NB4 (cell line): ENCODE measurements around the gene MYO16.

Experiments used
- DNase-seq: peaks from one replicate; pipeline ENCODE4 v3.0.0; 2010; ENCODE audit warnings: low read depth
- H3K4me3 ChIP-seq: one replicate; pipeline ENCODE4 v1.5.1; 2011; ENCODE audit warnings: mild to moderate bottlenecking, low read depth, low read length, moderate library complexity
- MYC ChIP-seq: IDR thresholded peaks from 2 replicates; pipeline ENCODE4 v1.6.1; 2011; ENCODE audit warnings: low read depth, low read length
- POLR2A ChIP-seq: IDR thresholded peaks from 2 replicates; pipeline ENCODE4 v1.6.1; 2011; ENCODE audit warnings: mild to moderate bottlenecking; ENCODE audit not compliant: insufficient read length; ENCODE audit errors: extremely low read depth
- TF ChIP-seq, protein P1 (sequence below): IDR thresholded peaks from one replicate; pipeline ENCODE4 v1.5.1; 2012; ENCODE audit warnings: low read depth, low read length
- TF ChIP-seq, protein P2 (sequence below): IDR thresholded peaks from 2 replicates; pipeline ENCODE4 v1.6.1; 2011; ENCODE audit warnings: low read depth, low read length

The MYO16 gene

DNA sequence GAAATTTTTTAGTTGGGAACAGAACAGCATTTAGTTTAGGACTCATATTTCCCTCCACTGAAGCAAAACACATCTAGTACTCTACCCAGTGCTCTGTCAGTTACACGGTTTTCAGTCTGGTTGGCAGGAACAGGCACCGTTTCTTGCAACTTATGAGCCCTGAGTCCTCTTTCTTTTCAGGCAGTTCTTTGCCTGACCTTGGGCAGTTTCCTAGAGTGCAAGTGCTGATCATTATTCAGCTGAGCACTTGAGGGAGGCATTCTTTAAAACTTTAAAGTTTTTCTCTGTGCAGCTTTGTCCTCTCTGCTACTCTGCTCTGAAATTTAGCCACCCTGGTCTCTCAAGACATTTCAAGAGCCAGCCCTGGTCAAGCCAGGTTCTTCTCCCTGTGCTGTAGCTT, 96.1 kb downstream of the MYO16 start:
- TF ChIP-seq, protein P1, sequence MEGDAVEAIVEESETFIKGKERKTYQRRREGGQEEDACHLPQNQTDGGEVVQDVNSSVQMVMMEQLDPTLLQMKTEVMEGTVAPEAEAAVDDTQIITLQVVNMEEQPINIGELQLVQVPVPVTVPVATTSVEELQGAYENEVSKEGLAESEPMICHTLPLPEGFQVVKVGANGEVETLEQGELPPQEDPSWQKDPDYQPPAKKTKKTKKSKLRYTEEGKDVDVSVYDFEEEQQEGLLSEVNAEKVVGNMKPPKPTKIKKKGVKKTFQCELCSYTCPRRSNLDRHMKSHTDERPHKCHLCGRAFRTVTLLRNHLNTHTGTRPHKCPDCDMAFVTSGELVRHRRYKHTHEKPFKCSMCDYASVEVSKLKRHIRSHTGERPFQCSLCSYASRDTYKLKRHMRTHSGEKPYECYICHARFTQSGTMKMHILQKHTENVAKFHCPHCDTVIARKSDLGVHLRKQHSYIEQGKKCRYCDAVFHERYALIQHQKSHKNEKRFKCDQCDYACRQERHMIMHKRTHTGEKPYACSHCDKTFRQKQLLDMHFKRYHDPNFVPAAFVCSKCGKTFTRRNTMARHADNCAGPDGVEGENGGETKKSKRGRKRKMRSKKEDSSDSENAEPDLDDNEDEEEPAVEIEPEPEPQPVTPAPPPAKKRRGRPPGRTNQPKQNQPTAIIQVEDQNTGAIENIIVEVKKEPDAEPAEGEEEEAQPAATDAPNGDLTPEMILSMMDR, result no peak
- TF ChIP-seq, protein P2, sequence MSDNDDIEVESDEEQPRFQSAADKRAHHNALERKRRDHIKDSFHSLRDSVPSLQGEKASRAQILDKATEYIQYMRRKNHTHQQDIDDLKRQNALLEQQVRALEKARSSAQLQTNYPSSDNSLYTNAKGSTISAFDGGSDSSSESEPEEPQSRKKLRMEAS, result no peak
- TF ChIP-seq MYC, result no peak
- no peak for TF ChIP-seq POLR2A
- no peak overlapping the region for H3K4me3 ChIP-seq
- DNase-seq, result no peak

DNA sequence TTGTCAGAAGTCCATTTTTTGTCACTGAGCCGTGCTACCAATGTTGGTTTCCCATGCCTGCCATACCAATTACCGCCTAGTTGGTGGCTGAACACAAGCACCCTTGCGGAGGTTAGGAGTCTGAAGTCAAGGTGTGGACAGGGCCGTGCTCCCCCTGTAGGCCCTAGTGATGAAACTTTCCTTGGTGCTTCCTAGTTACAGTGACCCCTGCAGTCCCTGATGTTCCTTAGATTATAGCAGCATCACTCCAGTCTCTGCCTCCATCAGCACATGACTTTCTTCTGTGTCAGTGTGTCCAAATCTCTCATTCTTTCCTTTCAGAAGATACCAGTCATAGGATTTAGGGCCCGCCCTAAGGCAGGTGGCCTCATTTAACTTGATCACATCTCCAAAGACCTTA, 99.0 kb downstream of the MYO16 start:
- no peak overlapping the region for H3K4me3 ChIP-seq
- TF ChIP-seq, protein P1, result peak; percentile 14
- TF ChIP-seq POLR2A, result no peak
- peak; percentile 9 for DNase-seq

DNA sequence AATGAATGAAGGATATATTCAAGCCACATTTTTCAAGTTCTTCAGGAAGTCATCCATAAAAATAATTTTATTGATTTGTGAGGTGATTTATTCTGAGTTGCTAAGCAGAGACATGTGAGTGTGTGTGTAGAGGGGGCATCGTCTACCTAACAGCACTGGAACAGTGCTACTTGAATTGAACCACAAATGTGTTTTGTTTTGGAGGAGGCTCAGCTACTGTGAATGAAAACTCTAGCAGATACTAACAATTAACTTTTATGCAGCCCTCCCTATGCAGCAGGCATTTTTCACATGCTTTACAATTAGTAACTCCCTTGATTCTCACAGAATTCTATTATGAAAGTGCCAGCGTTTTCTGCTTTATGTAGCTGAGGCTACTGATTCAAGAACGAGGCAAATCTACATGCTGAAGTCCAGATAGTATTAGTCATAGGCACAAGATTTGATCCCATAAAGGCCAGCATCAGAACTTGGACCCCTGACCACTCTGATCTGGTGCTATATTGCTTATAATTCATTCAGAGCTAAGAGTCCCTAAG, 103.7 kb downstream of the MYO16 start:
- H3K4me3 ChIP-seq, result no peak overlapping the region
- no peak for DNase-seq
- TF ChIP-seq, protein P2, result no peak
- TF ChIP-seq, protein P1, result no peak
- TF ChIP-seq POLR2A (no peak), MYC (no peak)

DNA sequence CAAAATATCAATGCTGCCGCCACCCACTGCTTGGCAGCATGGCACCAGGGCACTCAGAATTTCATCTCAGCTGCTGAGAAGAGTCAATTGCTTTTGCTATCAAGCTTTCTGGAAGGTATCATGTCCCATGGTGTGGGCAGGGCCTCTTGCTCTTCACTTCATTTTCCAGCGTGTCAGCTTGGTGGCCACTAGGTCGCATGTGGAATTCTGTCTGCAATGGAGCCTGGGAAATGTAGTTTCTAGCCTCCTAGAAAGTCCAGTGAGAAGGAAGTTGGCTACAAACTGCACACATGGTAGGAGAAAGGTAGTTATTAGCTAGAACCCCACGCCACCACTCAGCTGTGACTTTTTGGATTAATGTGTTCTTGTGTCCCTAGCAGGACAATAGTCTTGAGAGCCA, 105.3 kb downstream of the MYO16 start:
- no peak overlapping the region for H3K4me3 ChIP-seq
- peak; percentile 13 for DNase-seq
- TF ChIP-seq POLR2A (no peak), MYC (no peak)
- TF ChIP-seq, protein P1, result no peak
- TF ChIP-seq, protein P2, result no peak

DNA sequence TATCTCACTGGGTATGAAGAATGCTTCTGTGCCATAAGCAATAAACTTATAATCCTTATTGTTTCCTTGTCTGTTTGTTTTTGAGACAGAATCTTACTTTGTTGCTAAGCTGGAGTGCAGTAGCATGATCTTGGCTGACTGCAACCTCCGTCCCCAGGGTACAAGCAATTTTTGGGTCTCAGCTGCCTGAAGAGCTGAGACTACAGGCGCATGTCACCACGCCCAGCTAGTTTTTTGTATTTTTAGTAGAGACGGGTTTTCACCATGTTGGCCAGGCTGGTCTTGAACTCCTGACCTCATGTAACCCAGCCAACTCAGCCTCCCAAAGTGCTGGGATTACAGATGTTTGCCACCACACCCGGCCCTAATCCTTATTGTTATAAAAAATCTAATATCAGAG, 112.5 kb downstream of the MYO16 start:
- no peak overlapping the region for H3K4me3 ChIP-seq
- DNase-seq, result no peak
- TF ChIP-seq, protein P2, result no peak
- TF ChIP-seq, protein P1, result no peak
- TF ChIP-seq MYC (no peak), POLR2A (no peak)
